ENCODE measurements around the gene FRMD5. TPM values are rescaled to one million over a fixed set of nuclear protein-coding genes. Genes with fewer than 3 reads are reported as not detected.

Gene FRMD5
- total RNA-seq, 3 donors from 2014 or later (not counting 1 experiment from before 2014, with no cell fraction given): not detected

DNA sequence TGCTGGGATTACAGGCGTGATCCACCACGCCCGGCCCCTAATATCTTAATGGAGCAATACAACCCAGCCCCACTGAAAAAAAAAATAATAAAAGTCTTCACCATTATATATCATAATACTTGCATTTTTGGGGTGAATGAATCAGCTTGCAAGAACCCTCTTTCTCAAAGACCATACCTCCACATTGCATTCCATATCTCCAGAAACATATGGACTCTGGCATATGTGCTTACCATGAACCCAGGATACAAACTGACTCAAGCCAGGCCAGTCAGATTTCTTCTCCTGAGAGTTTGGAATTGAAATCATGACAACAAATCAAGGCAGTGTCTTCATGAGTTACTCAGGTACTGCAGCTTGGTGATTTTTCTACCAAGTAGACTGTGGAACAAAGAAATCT lies 101.2 kb downstream of the FRMD5 start:
- H3K36me3 ChIP-seq (ENCODE audit: control insufficient read depth, insufficient read depth, low read length): no peaks in the 10 kb centered on the region
- Mint-ChIP-seq H3K9me3 (no peaks in the 10 kb centered on the region), H3K4me1 (no peaks in the 10 kb centered on the region), H3K36me3 (no peaks in the 10 kb centered on the region), H3K27me3 (ENCODE audit: low read depth in 2 of 2) (peaks cover 9 to 14% of the 10 kb centered on the region in 2 donors), H3K4me3 (no peak overlapping the region), H3K27ac (no peak overlapping the region)
- intact Hi-C loops (cut with micrococcal nuclease): no loop called here
- H3K4me1 ChIP-seq (ENCODE audit: control insufficient read depth, insufficient read depth, low read length): no peaks in the 10 kb centered on the region
- no peak overlapping the region for H3K4me3 ChIP-seq (ENCODE audit: low read length)
- no peak overlapping the region for H3K27ac ChIP-seq (ENCODE audit: low read length)
- ATAC-seq (no peak), DNase-seq (no peak)
- TF ChIP-seq, protein P1, sequence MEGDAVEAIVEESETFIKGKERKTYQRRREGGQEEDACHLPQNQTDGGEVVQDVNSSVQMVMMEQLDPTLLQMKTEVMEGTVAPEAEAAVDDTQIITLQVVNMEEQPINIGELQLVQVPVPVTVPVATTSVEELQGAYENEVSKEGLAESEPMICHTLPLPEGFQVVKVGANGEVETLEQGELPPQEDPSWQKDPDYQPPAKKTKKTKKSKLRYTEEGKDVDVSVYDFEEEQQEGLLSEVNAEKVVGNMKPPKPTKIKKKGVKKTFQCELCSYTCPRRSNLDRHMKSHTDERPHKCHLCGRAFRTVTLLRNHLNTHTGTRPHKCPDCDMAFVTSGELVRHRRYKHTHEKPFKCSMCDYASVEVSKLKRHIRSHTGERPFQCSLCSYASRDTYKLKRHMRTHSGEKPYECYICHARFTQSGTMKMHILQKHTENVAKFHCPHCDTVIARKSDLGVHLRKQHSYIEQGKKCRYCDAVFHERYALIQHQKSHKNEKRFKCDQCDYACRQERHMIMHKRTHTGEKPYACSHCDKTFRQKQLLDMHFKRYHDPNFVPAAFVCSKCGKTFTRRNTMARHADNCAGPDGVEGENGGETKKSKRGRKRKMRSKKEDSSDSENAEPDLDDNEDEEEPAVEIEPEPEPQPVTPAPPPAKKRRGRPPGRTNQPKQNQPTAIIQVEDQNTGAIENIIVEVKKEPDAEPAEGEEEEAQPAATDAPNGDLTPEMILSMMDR (IDR thresholded peaks at IDR 0.05): no peak
- WGBS (ENCODE audit: insufficient coverage): 100% methylated on average over 3 of the region's 3 CpGs
- no peaks in the 10 kb centered on the region for H3K9me3 ChIP-seq (ENCODE audit: control insufficient read depth, insufficient read depth, low read length)
- no peaks in the 10 kb centered on the region for H3K27me3 ChIP-seq (ENCODE audit: control insufficient read depth, insufficient read depth, low read length)

DNA sequence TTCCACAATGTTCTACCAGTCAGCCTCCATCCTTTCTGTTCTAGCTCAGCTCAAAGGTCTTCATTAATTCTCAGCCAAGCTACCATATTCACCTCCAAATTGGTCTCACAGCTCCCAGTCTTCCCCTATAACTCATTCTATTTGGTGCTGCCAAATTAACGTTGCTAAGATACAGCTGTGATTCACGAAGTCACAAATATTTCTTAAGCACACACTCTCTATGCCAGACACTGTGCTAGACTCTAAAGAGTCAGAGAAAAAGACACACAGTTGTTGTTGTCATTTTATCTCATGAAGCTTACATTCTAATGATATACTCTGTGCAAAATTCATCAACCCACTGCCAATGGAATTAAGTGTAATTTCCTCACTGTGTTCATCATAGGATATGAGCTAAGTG lies 102.8 kb downstream of the FRMD5 start:
- DNase-seq (no peak), ATAC-seq (no peak)
- 71% methylated on average over 2 of the region's 2 CpGs for WGBS (ENCODE audit: insufficient coverage)
- peaks cover 9 to 14% of the 10 kb centered on the region in 2 donors for H3K27me3 Mint-ChIP-seq (ENCODE audit: low read depth in 2 of 2)
- Histone ChIP-seq H3K36me3 (ENCODE audit: control insufficient read depth, insufficient read depth, low read length) (no peaks in the 10 kb centered on the region), H3K4me3 (ENCODE audit: low read length) (no peak overlapping the region), H3K27ac (ENCODE audit: low read length) (no peak overlapping the region), H3K9me3 (ENCODE audit: control insufficient read depth, insufficient read depth, low read length) (no peaks in the 10 kb centered on the region), H3K4me1 (ENCODE audit: control insufficient read depth, insufficient read depth, low read length) (no peaks in the 10 kb centered on the region), H3K27me3 (ENCODE audit: control insufficient read depth, insufficient read depth, low read length) (no peaks in the 10 kb centered on the region)
- H3K27ac Mint-ChIP-seq: no peak overlapping the region
- no peaks in the 10 kb centered on the region for H3K4me1 Mint-ChIP-seq
- no peaks in the 10 kb centered on the region for H3K36me3 Mint-ChIP-seq
- H3K4me3 Mint-ChIP-seq: no peak overlapping the region
- intact Hi-C loops (cut with micrococcal nuclease): no loop called here
- no peaks in the 10 kb centered on the region for H3K9me3 Mint-ChIP-seq
- TF ChIP-seq, protein P1 (IDR thresholded peaks at IDR 0.05): no peak

DNA sequence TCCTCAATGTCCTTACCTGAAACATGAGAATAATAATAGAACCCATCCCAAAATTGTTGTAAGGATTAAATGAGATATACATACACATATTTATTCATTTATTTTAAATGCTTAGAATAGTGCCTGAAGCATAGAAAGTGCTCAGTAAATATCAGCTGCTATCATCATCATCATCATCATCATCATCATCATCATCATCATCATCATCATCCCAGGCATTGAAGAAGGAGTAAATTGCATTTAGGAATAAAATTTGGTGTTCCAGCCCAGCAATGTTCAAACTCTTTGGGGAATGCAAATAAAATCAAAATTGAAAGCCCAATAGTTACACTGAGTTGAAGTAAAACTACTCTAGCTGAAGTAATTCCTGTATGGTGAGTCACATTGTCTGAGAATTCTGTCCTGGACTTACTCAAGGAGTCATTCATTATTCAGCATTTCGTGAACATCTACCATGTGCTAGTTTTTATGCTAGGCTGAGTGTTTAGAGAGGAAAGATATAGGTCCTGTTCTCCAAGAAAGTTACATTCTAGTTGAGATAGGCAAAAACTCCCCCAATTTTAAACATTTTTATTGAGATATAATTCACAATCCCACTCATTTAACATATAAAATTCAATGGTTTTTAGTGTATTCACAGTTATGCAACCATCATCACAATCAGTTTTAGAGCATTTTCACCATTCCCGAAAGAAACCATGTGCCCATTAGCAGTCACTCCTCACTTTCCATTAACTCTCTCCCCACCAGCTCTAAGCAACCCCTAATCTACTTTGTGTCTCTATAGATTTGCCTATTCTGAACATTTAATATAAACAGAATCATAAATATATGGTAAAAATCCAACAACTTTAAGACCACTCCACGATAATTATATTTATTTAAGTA lies 107.2 kb downstream of the FRMD5 start:
- WGBS (ENCODE audit: insufficient coverage): 94% methylated on average over 1 of the region's 3 CpGs
- Mint-ChIP-seq H3K4me3 (no peak overlapping the region), H3K36me3 (no peaks in the 10 kb centered on the region), H3K27me3 (ENCODE audit: low read depth in 2 of 2) (peaks cover 12 to 27% of the 10 kb centered on the region in 2 donors), H3K27ac (no peak overlapping the region), H3K4me1 (no peaks in the 10 kb centered on the region), H3K9me3 (no peaks in the 10 kb centered on the region)
- Histone ChIP-seq H3K27ac (ENCODE audit: low read length) (no peak overlapping the region), H3K36me3 (ENCODE audit: control insufficient read depth, insufficient read depth, low read length) (no peaks in the 10 kb centered on the region), H3K27me3 (ENCODE audit: control insufficient read depth, insufficient read depth, low read length) (no peaks in the 10 kb centered on the region), H3K9me3 (ENCODE audit: control insufficient read depth, insufficient read depth, low read length) (no peaks in the 10 kb centered on the region), H3K4me1 (ENCODE audit: control insufficient read depth, insufficient read depth, low read length) (no peaks in the 10 kb centered on the region), H3K4me3 (ENCODE audit: low read length) (no peak overlapping the region)
- DNase-seq (no peak), ATAC-seq (no peak)
- intact Hi-C loops (cut with micrococcal nuclease): no loop called here
- TF ChIP-seq, protein P1 (IDR thresholded peaks at IDR 0.05): no peak
